ENCODE data around the gene BBX.
"Not testable (repeated sequence)": the region's sequence is repeated elsewhere in the genome, so short reads cannot be mapped to it uniquely, and the experiment has no call there.

BBX gene

DNA sequence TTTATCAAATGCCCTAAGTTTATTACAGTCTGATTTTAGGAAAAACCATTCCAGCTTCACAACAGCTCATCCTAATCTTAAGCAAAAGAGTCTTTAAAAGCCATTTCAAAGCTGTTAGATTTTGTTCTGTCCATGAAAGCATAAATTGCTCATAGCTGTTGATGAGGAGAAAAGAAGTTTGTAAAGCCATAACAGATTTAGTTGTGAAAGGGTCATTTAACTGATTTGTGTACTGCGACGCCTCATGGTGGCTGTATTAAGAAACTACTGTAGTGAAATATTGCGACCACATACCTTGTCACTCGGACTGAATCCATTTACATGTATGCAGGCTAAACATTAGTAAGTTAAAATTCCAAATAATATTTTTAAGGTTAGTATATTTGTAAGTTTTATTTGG, 20.9 kb downstream of the BBX start:
- peak; percentile 35 for DNase-seq

GRCh38 chr3:107545680-107546120, 22.9 kb downstream of the BBX start:
- no peak for DNase-seq

DNA sequence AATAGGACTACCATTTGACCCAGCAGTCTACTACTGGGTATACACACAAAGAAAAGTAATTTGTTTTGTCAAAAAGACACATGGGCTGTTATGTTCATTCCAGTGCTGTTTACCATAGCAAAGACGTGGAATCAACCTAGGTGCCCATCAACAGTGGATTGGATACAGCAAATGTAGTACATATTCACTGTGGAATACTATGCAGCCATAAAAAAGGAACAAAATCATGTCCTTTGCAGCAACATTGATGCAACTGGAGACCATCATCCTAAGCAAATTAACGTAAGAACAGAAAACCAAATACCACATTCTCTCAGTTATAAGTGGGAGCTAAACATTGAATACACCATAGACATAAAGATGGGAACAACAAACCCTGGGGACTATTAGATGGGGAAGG, 25.8 kb downstream of the BBX start:
- no peak for DNase-seq

DNA sequence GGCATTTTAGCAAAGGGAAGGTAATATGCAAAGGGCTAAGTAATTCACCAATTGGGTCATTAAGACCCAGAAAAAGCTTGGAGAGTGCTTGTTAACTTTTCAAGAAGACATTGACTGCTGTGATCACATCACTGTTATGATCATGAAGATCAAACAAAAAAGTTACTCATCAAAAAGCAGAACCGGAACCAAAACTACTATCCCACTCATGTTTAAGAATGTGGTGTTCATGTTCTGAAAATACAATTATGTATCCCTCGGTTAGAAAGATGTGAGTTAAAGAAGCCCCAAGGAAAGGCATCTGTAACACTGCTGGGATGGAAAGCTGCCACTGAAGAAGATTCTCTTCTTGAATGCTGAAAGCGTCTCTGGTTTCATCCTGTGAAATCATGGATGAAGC, 32.6 kb downstream of the BBX start:
- no peak for DNase-seq

GRCh38 chr3:107557743-107558142, 35.0 kb downstream of the BBX start:
- no peak for DNase-seq

DNA sequence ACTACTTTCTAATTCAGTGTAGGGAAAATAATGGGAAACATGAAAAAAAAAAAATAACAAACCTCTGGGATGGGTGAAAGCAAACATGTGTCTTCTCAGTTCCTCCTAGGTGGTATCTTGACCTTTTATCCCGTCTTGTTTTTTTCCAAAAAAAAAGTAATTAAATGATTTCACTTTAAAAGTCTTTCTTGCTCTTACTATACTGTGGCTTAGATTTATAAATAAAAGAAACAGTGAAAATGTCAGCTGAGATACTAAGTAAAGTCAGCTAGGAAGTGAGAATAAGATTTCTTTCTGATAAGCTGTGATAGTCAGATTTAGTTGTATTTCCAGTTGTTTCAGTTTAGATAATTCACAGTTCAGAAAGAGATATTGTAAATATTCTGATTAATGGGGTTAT, 37.4 kb downstream of the BBX start:
- no peak for DNase-seq

GRCh38 chr3:107561980-107562379, 39.2 kb downstream of the BBX start:
- peak; percentile 61 for DNase-seq

- peak; percentile 4 for DNase-seq
These were observed 40.3 kb downstream of the BBX start for GRCh38 chr3:107562969-107563529.

GRCh38 chr3:107565244-107565643, 42.5 kb downstream of the BBX start:
- not testable (repeated sequence) for DNase-seq

GRCh38 chr3:107571089-107571488, 48.3 kb downstream of the BBX start:
- DNase-seq, result not testable (repeated sequence)

DNA sequence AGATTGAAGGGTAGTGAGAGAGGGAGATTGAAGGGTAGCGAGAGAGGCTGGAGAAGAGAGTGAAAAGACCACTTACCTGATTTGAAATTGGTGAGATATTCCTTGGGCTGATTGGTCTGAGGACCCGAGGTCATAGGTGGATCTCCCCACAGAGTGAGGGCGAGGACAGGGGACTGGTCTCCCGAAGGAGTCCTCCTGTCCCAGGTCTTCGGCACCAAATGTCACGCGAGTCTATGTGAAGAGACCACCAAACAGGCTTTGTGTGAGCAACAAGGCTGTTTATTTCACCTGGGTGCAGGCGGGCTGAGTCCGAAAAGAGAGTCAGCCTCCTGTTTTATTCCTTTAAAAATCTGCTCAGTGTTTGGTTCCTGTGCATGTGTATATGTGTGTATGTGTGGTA, 48.7 kb downstream of the BBX start:
- not testable (repeated sequence) for DNase-seq

DNA sequence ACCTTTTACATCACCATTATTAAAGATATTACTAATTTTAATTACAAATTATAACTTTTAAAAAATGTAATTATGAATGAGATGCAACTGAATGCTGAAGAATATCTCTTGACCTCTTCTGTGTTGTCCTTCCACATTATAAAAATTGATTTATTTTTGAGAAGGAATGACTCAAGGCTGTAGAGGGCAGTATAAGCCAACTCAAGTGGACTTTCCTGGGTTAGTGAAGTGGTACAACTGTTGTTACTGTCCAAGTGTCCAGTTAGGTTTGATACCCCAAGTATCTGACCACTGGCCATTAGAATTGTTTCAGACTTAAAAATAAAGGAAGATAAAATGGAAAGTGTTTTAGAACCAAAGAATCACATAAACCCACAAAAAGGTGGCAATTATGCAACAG, 51.9 kb downstream of the BBX start:
- peak; percentile 63 for DNase-seq

- no peak for DNase-seq
These were observed 55.3 kb downstream of the BBX start for GRCh38 chr3:107578091-107578490.

DNA sequence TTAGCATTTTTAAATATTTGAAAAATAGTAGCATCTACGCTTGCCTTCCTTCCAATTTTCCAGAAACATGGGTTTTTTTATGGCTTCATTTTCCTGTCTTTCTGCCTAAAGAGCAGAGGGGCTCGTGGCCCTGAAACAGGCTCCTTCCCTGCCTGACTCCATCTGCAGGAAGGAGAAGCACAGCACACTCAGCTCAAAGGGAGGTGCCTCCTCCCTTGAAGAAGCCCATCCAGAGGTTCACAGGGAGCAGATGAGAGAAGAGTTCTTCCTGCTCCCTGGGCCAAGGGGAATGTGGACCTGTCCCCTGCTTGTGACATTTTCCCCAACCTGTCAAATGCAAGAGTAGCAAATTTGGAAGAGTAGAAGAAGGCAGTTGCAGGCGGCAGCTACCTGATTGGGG, 55.8 kb downstream of the BBX start:
- DNase-seq, result no peak

DNA sequence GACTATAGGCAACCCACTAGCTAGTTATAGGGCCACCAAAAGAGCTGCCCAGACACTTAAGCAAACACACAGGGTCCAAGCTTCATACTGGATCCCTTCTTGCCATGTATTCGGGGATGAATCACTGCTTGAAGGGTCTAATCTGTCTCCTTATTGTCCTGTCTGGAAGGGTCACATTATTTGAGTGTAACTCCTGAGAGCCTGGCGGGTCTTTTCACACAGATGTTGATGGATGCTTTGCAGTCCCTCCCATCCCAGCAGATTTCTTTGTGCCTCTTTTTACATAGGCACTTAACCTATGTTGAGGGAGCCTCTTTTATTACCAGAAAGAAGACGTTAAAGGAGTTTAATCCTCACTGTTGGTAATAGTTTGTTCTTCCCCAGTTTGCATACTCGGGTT, 56.6 kb downstream of the BBX start:
- DNase-seq, result no peak

DNA sequence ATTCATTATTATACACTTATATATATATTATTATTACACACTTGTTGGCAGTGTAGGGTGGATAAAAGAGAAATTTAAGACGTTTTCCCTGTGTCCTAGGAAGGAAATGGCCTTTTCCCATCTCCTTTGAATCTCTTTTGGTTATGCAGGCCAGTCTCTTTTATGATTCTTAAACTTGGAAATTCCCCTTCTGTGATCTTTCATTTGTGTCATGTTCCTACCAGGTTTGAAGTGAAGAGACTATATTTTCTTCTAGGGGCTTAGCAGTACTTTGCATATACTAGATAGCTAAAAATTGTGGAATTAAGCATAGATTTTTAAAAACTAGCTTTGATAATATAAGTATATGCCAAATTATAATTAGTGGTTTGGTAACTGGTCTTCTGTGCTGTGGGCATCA, 58.5 kb downstream of the BBX start:
- DNase-seq, result no peak

- DNase-seq, result no peak
These were observed 65.5 kb downstream of the BBX start for GRCh38 chr3:107588217-107588616.

- DNase-seq, result no peak
These were observed 66.7 kb downstream of the BBX start for GRCh38 chr3:107589454-107589853.

DNA sequence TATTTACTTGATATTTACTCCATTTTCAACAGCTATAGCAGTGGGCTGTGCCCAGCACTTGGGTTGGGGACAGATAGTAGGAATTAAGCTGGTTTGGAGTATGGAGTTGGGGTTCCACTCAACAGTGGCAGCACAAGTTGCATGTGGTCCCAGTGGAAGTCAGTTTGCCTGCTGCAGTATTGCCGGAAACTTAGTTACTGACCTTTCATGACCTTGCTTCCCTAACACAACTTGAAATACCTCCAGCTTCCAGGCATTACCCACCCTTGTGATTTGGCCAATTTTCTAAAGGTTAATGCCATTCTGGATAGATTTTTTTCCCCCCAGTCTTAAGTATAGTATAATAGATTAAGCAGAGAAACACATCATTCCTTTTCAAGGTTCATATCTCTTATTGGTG, 68.0 kb downstream of the BBX start:
- DNase-seq, result no peak

GRCh38 chr3:107592073-107592472, 69.3 kb downstream of the BBX start:
- DNase-seq, result no peak

- no peak for DNase-seq
These were observed 72.1 kb downstream of the BBX start for GRCh38 chr3:107594870-107595269.

DNA sequence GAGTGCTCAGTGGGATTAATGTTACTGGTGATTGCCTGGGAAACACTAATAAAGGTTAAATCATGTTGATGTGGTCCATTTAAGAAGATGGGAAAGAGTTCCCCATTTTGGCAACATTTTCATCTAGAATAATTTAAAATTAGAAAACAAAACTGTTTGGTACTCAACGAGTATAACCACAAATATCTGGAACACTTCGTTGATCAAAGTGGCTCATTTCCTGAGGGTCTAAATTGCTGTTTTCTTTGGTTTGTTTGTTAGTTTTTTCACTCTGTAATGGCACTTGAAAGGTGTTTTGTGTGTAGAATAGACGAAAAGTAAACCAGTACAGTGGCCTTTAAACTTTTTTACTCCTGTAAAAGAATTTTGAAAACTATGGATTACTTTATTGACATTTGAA, 73.9 kb downstream of the BBX start:
- no peak for DNase-seq

DNA sequence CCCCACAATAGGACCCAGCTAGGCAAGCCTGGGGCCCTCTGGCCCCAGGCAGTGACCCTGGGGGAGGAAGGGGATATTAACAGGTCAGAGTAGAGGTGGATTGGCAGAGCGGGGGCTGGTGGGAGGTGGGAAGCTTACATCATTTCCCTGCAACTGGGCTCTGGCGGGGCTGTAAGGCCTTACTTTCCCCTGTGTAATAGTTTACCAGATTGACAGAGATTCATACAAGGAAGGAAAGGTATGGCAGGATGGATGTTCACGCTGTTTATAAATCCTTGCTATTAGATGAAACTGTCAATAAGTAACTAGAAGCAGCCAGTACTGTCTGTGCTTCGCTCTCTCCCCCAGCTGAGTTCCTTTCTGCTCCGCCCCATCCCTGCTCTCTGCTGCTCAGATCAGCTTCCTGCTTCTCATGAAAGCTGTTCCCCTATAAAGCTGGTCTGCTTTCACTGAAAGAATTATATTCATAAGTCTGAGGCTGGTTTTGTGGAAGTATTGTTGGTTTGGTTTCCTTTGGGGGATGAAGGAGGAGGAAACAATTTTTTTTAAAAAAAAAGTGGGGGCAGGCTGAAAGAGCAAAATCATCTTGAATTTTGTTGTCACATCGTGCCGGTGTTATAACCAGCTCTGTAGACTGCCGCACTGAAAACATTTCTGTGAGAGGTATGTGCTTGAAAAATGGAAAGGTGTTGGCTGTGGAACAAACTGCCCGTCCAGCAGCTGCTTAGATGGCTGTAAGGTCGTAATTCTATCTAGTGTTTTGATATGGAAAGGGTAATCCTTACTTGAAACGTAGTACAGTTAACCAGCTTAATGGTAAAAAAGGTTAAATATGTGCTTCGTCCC, 76.4 kb downstream of the BBX start:
- DNase-seq, result peak; percentile 79

DNA sequence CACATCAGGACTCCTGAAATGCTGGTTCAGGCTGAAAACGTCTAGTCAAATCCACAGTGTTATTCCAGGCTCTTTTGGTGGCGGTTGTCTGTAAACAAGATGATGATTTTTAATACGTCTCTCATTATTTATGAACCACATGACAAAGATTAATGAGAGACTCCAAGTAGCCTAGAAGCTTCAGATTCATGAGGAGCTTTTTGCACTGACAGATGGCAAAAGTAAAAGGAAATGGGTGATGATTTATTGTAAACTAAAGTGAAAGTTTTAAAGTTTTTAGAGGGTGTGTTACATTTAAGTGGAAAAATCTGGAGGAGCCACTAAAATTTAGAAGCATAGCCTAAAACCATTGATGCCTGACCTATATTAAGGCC, 77.0 kb downstream of the BBX start:
- peak; percentile 37 for DNase-seq

DNA sequence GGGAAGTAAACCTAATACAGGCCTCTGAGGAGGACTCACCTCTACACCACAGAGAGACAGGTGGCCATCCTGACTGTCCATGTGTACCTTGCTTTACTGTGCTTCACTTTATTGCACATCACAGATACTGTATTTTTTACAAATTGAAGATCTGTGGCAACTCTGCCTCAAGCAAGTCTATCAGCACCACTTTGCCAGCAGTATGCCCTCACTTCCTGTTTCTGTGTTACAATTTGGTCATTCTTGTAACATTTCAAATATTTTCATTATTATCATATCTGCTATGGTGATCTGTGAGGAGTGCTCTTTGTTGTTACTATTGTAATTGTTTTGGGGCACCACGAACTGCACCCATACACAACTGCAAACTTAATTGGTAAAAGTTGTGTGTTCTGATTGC, 78.0 kb downstream of the BBX start:
- DNase-seq, result no peak

Data from DMS53 (cell line).